Inferior parietal cortex (tissue), 1 donor: ENCODE data around the gene SORBS2.

ENCODE experiments used
- DNase-seq: peaks from one replicate; pipeline ENCODE4 v3.0.0-alpha.2; 2016; ENCODE audit errors: extremely low spot score

SORBS2 gene

GRCh38 chr4:185773419-185773818, 38.6 kb downstream of the SORBS2 start:
- no peak for DNase-seq

DNA sequence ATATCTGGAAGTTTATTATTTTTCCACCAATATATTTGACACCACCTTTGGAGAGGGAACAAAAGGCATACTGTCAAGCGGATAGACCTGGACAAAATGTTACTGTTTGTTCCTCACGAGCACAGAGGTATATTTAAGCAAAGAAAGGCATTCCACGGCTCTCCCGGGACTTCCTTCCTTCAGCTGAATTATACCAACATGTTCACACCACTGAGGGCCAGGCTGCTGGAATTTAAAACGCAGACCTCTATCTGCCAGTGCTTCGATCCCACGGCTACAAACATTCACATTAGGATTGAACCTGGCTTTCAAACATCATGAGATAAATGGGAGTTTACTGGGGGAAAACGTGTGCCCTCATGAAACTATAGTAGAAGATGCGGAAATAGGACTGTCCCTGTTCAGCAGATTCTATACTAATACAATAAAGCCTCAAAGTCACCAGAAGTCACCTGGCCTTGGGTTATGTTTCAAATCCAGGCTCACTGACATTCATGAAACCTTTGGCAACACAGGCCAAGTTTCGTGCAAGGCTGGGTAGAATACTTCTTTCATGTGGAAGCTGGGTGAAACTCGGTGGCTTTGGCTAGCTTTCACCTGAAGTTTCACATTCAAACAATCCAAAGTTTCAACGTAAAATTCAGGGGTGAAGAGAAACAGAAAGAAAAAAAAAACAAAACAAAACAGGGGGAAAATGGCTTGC, 39.5 kb downstream of the SORBS2 start:
- no peak for DNase-seq

DNA sequence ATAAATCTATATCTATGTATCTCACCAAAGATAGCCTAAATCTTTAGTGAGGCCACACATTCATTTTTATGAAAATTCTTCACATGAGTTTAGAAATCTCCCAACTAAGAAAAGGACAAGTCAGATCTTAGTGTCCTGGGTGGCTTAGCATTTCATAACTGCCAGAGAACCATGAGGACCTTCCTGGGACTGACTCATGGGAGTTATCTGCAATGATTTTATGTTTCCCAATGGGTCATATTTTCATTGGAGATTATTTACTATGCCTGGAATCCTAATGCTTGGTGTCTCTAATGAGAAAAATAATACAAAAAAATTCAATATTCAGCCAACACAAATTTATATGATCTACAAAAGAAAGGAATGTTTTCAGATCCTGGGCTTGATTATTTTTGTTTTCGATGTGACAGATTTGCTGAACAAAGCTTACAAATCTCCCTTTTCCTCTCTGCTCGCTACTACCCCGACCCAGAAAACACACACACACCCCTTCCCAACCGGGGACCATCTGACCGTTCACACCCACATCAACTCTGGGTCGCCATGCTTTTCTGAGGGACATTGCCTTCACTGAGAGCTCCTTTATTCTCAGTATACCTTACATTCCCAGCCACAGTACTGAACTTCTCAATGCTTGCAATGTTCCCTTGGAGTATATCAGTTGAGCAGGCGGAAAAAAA, 40.1 kb downstream of the SORBS2 start:
- no peak for DNase-seq

DNA sequence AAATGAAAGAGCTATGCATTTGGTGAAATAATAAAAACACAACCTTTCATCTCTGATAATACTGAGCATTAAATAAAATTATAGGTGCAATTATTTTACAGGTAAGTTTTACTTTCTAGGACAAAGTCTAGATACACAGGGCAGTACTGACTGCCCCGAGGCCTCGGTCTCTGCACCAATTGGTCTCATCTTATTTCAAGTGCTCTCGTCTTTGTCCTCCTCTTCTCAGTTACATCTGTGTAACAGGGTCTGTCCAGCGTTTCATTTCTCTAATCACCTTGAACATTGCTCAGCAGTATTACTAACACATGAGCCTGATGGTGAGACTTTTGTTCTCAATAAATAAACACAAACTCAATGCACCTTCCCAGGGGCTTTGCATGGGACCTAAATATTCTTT, 44.5 kb downstream of the SORBS2 start:
- no peak for DNase-seq

DNA sequence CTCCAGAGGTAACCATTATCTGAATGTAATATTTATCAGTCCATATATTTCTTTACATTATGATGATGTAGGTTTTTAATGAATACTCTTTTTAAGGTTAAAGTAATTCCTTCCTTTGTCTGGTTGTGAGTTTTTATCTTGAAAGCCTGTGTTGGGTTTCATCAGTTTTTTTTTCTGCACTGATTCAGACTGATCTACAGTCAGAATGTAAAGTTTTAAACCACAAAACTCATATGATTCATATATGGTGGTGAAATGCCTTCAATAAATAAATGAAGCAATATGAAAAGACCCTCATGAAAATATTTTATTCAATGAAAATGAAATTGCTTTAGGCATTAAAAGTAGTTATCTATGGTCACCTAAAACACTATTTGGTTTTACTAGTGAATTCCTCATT, 47.1 kb downstream of the SORBS2 start:
- no peak for DNase-seq

DNA sequence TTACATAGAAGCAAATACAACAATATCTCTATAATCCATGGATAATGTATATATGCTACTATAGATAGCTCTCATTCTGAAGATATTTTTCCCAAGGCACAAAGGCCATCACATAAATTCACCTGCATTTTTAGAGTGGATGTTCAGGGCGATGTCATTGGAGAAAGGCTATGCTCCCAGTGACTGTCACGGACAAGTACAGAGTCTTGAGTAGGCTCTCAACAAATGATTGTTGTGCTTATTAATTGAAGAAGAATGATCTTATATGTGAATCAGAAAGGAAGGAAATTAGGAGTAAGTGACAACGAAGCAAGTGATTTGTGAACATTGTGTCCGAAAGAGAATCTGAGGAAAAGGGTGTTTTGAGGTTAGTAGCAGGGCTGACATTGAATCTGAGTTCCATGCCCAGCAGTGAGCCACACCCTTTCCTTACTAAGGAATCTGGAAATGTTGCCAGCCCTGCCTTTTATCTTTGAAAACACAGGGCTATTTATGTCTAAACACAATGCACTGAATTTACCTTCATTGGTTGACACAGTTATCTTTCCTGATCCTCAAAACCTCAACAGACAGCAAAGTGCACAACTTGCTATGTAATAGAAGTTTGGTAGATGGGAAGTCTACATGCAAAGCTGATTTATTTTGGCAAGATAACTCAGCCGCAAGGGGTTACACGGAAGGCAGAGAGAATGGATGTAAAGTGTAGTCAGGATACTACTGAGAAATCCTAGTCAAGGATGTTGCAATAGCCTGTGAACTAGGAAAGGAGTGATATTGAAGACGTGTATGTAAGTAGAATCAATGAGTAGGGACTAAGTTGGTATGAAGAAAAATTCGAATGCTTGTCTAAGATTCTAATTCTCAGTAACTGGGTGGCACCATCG, 50.4 kb downstream of the SORBS2 start:
- no peak for DNase-seq

- no peak for DNase-seq
These were observed 53.2 kb downstream of the SORBS2 start for GRCh38 chr4:185758807-185759206.

DNA sequence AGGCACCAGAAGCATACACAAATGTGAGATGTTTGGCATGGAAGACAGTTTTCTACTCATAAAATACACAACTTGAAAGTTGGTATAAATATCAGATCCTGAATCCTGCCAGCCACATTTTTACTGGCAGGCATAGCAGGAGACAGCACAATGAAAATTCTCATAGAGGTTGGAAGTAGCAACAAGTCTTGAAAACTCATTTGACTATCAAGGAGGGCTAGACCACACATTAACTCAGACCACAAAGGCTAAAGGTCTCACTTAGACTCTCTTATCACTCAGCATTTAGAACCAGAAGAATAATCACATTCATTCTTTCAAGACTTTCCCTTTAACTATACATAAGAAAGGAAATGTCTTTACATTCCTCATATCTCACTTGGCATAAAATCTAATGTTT, 56.5 kb downstream of the SORBS2 start:
- no peak for DNase-seq

DNA sequence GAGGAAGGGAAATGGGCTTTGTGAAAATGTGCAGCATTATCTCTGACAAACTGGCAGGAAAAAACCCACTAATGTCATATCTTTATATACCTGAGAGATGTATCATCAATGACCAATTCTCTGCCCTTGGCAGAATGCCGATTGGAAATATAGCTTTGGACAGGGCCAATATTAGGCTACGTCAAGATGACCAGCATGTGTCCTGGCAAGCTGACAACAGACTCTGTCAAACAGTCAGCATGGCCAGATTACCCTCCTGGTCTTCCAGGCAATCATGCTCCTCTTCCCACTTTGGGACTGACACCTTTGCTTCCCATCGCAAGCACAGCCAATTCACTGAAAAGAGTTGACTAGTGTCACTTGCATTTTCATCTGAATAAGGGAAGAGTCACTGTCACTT, 57.0 kb downstream of the SORBS2 start:
- DNase-seq, result no peak

DNA sequence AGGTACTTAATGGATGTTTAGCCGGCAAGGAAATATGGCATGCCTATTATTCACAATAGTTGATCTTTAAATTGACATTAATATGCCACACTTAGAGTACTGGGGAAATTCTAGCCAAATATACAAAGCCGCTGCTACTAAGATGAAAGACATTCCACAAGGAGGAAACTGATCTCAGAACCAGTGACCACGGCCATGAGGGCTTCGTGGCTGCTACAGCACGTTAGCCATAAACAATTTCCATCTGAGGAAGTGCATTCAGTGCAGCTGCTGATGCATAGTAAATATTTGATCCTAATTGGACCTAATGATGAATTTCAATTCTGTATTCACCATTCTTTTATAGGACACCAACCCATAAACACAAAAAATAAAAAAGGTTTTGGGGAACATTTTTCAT, 59.1 kb downstream of the SORBS2 start:
- no peak for DNase-seq

DNA sequence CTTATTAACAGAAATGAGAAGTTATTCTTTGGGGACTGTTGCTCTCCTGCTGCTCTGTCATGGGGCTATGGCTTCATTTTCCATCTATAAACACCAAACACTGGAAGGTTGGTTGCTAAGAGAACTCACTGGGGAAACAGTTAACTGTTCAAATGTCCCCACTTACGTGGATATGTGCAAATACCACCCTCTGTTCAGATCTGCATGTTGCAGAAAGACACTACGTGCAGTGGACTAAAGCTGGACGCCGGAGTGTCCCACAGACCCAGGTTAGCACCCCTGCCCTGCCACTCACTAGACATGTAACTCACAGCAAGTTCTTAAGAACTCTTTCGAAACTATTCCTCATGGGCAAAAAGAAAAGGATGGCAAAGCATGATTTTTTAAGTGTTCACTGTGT, 62.1 kb downstream of the SORBS2 start:
- DNase-seq, result no peak

- no peak for DNase-seq
These were observed 63.0 kb downstream of the SORBS2 start for GRCh38 chr4:185748901-185749390.

DNA sequence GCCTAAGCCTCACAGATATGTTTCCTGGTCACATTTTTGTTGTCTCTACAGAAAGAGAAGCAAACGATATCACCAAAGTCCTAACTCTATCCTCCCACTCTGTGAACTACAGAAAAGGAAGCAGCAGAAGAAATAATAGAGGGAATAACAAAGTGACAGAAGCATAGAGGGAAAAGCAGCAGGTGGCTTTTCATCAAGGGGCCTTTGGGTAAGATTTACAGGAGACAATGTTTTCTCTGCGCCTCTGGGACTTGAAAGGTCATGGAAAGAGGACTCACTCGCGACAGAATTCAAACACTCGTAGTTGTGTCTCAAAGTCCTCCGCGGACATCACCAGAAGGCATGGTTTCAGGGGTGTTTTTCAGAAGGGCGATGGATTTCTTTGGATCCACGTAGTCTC, 66.1 kb downstream of the SORBS2 start:
- DNase-seq, result no peak

DNA sequence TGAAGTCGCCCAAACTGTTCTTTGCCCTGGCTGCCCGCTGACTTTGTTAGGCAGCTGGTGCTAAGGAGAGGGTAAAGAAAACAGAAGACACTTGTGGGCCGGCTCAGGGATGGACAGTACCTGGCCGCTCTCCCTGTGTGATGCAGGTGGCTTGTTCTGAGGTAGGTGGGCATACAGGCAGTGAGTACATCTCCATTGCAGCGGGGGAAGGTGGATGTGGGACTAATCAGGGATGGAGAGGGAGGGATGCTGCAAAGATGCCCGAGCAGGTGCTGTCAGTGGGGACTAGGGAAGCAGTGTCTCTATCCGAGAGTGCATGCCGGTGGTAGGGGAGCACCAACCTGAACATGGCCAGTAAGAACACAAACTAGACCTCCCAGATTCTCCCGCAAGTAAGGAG, 67.0 kb downstream of the SORBS2 start:
- no peak for DNase-seq

DNA sequence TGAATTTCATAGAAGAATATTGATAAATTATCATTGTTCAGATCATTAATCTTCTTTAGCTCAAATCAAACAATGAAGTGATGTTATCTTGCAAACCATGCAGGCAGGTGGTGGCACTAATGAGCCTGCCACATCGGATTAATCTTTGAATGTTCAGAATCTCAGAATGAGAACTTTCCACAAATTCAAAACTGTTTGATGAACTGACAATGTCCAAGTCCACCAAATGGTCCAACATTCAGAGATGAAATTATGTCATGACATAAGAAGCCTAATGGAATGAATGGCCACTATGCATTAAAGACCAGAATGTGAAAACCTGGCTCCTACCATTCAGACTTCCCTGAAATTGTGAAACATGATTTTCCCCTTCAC, 67.5 kb downstream of the SORBS2 start:
- no peak for DNase-seq

DNA sequence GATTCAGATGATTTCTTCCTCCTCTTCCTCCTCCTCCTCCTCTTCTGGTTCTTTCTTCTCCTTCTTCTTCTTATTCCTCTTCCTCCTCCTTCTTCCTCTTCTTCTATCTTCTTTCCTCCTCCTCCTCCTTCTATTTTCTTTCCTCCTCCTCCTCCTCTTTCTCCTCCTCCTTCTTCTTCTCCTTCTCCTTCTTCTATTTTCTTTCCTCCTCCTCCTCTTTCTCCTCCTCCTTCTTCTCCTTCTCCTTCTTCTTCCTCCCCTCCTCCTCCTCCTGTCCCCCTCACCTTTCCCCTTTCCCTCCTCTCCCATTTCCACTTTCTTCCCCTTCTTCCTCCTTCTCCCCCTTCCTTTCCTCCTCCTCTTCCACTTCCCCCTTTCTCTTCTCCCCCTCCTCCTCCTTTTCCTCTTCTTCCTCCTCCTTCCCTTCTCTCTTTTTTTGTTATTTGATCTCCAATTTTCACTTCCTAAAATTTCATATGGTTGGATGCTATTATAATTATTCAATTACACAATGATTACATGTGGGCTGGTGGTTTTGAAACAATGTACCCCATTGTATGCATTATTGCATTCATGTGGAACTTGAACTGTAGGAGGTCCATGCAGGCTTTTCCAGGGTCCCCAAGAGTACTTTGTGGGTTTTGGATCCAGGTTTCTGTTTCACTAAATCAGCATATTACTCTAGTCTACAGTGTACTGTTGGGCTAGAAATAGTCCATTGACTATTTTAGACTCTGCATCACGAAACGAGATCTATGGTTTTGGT, 68.1 kb downstream of the SORBS2 start:
- no peak for DNase-seq

GRCh38 chr4:185742766-185743165, 69.2 kb downstream of the SORBS2 start:
- no peak for DNase-seq

DNA sequence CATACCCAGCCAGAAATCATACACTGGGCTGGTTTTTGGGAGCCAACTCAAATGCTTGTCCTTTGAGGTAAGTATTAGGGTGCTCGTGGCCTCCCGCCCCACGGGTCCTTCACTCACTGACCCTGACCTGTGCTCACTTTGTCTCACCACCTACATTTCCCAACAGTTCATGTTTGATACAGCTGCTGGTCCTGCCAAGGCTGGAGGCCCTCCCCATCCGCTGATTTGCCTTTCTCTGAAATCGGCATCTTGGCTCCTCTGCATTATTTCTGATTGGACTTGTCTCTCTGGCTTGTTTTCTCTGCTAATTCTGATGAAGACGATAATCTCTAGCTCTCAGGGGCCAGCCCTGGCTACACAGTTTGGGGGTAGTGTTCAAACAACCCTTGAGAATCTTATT, 70.2 kb downstream of the SORBS2 start:
- no peak for DNase-seq

GRCh38 chr4:185740471-185740873, 71.5 kb downstream of the SORBS2 start:
- DNase-seq, result no peak

DNA sequence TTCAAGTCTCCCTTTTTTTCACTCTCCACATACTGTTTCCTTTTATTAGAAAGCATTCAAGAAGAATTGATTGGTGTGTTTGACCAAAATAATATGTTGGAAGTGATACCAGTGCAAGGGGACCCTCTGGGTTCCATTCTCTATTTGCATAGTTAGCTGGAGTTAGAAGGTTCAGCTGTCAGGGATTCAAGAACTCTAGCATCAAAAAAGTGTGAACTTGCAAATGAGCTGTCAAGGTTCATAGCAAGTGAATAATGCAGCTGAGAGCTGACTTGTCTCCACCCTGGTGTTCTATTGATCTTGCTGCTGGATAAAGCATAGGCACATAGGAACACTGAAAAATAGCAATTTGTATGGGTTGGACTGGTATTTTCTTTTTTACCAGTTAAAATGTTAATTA, 73.2 kb downstream of the SORBS2 start:
- DNase-seq, result no peak

DNA sequence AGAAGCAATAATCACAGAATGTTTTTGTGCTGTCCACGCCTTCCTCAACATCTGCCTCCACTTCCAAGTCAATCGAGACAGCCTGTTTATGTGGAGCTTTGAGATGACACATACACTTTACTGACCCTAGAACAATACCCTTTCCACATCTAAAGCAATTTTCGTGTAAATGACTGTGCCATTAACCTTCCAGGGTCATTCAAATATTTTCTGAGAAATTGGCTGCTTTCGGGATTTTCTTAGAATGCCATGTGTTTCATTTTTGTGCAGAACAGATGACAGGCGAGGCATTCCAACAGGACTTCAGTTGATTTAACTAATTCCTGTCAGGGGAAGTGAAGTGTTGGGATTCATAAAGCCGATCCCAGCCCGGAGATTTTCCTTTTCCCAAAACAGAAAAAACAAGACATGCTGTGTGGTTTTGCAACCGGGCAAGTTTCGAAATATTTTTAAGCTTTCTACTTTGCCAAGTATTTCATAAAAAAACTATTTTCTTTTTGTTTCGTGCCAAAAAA, 73.9 kb downstream of the SORBS2 start:
- DNase-seq, result no peak
